GM21717 (cell line): Measurements from ENCODE around the gene BARD1.
"Not testable (repeated sequence)": the region's sequence is repeated elsewhere in the genome, so short reads cannot be mapped to it uniquely, and the experiment has no call there.

Experiments
- ATAC-seq: cut with Tn5 transposase; IDR thresholded peaks from one replicate; pipeline ENCODE4 v1.9.1; 2021; ENCODE audit warnings: mild to moderate bottlenecking, moderate library complexity; ENCODE audit not compliant: unreplicated experiment

BARD1 gene

DNA sequence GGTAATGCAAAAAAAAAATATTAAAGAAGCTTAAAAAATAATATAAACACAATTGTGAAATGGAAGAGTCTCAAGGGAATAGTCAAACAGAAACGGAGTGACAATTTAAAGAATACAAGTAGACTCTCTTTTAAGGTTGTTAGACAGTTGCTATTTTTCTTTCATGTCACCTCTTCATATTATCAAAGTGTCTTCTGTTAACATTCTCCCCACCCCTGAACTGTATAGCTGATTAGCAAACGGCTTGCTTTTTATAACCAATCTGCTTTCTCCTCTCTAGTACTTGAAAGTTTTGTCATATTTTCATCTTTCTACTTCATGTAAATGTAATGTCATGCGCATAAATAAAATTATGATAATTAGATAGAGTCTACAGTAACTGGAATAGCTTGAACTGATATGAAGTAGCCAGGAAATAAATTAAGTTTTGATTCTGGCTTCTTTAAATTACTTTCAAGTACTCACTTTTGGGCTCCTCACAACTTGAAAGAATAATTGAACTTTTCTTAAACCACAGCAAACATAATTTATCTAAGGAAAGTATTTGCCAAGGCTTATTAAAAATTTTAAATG lies 37.0 kb downstream of the BARD1 start:
- no peak for ATAC-seq

DNA sequence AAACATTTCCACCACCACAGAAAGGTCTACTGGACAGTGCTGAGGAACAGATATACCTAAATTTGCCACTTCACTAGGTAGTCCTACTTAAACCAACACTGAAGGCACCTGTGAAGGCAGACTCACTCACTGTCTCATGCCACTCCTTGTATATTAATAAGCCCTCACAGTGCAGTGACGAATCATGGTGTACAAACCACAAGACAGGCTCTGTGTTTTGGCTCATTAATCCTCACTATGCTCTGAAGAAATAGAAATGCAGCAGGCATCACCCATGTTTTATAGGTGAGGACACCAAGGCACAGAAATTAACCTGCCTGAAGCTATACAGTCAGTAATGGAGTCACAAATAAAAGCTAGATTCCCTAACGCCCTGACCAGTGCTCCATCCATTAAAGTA lies 44.3 kb downstream of the BARD1 start:
- ATAC-seq: no peak

DNA sequence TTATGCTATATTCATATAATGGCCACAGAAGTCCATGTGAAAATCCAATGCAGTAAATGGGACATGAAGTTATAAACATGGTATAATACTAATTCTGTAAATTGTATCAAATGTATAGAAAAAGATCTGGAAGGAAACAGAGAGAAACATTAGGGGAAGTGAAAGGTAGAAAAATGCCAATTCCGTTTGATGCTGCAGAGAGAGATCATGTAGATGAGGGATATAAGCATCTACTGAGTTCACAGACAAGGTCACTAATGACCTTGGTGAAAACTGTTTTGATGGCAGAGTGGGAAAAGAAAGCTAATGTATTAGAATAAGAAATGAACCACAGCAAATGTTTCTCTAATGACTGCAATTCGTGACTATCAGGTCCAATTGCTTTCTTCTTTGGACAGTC lies 56.0 kb downstream of the BARD1 start:
- ATAC-seq: no peak

DNA sequence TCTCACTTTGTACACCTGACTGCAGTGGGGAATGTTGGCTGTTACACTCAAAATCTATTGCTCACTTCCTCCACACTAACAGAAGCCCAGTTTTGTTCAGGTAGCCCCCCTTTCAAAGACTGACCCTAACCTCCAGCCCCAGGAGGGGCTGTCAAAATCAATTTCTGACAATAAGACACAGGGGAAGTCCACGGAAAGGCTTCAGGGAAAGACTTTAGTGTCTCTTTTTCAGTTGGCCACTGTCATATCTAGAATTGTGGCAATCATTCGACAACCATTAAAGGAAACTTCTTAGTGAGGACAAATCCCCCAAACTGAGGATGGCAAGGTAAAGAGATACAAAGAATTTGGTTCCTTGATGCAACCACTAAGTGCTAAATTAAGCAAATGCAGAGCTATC lies 59.0 kb downstream of the BARD1 start:
- ATAC-seq: no peak

DNA sequence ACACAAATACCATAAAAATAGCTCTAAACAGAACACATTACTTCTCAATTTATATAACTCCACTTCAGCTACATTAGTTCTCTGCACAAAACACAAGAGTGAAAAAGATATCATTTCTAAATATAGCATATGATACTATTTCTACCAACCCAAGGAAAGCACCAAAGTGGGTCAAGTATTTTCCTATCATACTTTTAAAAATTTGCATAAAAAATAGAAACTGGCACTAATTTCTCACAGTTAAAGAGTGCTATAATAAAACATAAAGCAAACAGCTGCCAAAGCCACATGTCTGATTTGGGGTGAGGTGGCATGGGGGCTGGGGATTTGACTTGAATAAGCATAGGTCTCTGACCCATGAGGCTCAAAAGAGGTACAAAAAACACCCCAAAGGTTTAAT lies 61.5 kb downstream of the BARD1 start:
- ATAC-seq: peak; percentile 56

DNA sequence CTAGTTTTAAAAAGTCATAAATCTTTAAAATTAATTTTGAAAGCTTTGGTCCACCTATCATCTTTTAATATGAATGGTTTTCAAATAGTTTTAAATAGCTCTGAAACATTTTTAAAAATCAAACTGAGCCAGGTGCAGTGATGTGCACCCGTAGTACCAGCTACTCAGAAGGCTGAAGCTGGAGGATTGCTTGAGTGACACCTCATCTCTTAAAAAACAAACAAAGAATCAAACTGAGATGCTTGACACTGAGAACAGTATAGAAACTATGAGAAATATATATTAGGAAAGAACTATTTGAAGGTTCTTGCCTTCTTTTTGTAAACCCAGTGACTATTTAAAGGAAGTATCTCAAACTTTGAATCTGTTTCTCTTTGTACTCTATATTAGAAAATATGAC lies 67.4 kb downstream of the BARD1 start:
- ATAC-seq: no peak

DNA sequence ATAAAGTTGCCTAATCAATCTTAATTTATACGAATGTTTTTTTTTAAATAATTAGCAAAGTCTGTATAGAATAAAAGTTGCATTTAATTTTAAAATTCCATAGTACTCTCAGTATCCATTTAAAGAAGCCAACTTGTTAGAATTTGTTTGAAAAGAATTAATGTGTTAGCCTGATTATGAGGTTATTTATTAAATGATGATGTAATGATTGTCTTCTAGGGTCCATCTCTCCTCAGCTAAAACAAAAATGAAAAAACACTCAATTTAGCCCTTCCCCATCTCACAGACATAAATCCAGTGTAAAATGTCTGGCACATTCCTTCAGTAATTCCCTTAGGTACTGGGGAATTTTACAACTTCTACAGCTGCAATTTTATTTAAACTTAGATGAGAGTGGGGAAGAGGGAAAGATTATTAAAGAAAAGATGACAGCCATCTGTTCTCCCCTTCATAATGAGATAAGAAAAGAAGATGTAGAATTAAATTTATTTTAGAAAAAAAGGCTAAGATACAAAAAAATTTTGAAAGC lies 68.6 kb downstream of the BARD1 start:
- no peak for ATAC-seq

DNA sequence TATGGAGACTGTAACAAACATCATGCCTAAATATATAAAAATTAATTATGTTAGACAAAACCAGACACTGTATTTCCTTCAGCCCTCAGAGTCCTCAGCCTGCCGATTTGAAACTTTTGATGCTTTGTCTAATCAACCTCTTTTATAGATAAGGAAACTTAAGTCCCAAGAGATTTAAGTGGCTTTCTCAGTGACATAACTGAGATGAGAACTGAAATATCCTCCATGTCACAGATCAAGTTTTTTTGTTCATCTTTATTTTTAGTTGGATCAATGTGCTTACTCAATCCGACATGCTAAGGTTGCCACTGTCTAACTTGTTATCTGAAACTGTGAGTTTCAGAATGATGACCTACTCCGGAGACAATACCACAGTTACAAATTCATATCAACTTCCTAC lies 72.3 kb downstream of the BARD1 start:
- ATAC-seq: peak; percentile 99

DNA sequence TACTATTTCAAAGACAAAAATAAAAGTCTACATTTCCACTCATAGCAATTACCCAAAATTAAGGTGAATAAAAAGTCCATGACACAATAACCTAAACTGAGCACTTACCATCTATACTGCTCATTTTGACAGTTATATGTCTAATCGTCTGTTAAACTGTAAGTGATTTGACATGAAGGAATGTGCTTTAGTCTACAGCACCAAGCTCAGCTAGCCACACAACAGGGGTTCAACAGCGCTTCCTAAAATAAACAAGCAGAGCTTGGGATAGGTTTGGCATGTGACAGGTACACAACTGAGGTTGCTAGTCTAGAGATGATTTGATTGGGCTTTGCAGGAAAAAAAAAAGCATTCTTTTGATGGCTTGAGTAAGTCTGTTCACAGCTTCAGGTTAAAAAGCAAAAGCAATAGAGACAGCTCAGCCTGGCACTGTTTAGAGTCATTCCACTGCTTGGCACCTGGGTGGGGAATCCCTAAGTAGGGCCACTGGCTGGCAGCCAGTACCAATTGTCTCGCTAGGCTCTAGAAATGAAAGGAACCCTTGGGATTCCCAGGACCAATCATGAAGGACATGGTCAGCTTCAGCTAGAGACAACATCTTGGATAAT lies 78.6 kb downstream of the BARD1 start:
- ATAC-seq: no peak

DNA sequence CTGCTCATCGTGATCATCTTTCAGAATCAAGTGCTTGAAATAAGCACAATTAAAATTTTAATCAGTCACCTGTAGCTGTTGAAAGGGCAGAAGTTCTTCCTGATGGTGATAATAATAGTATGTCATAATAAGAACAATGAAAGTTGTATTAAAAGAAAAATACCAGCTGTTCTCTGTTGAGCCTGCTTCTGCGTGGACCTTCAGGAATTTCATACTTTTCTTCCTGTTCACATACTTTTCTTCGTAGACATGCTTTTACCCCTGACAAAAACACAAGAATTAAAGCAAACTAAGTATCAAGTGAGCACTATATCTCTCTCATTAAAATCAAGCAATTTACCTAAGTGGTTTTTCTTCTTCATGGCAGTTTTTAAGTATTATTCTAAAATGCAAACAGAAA lies 79.2 kb downstream of the BARD1 start:
- no peak for ATAC-seq

DNA sequence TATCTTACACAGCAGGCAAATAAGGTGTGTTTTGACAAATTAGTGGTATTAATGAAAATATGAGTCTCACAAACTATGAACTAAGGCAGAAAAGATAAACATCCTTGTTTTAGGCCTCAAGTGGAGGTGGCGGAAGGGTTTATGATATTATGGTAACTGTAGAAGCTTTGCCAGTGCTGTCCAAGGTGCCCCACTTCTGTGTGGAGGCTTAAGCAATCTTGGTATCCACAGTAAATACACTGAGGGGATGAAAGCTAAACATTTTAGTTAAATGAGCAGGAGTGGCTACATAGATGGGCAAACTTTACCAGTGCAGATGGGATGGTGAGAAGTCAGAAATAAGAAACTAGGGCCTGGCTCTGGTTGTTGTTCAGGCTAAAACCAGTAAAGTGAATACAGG lies 84.7 kb downstream of the BARD1 start:
- no peak for ATAC-seq

DNA sequence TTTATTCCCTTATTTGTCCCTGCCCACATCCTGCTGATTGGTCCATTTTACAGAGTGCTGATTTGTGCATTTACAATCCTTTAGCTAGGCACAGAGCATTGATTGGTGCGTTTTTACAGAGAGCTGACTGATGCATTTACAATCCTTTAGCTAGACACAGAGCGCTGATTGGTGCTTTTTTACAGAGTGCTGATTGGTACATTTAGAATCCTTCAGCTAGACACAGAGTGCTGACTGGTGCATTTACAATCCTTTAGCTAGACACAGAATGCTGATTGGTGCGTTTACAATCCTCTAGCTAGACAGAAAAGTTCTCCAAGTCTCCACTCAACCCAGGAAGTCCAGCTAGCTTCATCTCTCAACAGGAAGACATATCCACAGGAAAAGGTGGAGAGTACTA lies 91.6 kb downstream of the BARD1 start:
- ATAC-seq: not testable (repeated sequence)

DNA sequence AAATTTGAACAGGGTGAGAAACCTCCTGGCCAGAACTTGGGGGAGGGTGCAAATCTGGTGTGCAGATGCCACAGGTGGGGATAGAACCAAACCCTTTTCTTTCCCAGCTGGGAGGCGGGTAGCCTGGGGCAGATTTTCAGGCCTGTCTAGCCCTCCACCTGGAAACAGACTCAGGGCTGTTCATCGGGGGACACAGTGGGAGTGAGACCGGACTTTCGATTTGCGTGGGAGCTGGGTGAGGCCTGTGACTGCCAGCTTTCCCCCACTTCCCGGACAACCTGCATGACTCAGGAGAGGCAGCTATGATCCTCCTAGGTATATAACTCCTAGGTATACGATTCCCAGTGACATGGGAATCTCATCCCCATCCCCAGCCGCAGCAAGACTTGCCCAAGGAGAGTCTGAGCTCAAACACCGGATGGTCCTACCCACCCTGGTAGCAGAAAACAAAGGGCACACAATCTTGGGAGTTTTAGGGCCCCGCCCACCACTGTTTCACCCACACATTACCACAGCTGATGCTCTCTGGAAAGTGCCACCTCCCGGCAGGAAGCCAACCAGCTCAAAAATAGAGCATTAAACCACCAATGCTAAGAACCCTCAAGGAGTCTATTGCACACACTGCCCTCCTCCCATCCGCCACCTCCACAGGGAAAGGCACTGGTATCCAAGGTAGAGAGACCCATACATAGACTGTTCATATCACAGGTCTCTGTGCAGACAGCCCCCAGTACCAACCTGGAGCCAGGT lies 92.5 kb downstream of the BARD1 start:
- no peak for ATAC-seq

DNA sequence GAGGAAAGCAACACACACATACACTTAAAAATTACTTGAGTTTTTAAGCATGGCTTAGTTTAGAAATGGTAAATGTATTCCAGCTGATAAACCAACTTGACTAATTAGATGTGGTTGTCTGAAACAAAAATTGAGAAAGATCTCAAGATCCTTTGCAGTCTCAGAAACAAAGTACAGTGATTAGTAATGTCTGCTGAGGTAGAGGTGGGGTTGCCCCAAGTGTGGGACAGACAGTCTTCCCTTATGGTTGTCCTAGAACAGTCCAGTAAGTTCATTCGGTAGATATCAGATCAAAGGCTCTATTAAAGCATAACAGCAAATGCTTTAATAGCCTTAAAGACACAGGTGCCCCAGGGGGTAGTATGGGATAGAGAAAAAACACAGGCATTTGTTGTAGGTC lies 94.5 kb downstream of the BARD1 start:
- no peak for ATAC-seq

DNA sequence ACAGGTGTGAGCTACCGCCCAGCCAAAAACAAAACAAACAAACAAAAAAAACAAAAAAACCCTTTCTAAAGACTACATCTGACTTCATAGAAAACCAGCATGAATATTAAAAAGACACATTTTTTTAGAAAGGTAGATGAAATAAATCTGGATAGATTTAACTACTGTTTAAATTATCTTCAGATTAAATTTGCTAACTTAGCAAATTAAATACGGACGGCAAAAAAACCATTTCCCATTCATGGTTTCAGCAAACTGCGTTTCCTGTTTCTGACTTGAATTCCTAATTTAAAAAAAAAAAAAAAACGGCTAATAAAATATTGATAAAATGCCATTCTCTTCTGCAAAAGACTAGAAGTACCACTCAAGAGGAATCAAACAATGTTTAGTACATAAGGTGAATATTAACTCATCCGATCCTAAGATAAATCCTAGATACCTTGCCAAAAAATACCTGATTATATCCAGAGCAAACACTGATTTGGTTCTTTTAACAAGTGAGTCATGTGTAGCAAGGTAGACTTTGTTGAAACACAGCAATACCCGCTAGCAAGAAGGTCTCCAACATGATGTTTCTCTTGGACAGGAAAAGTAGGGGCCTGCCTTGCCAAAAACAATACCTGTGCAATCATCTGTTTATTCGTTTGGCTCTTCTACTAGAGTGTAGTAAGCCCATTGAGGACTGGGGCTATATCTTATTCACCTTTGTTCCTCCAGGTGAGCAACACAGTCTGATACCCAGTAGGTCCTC lies 96.2 kb downstream of the BARD1 start:
- ATAC-seq: no peak

DNA sequence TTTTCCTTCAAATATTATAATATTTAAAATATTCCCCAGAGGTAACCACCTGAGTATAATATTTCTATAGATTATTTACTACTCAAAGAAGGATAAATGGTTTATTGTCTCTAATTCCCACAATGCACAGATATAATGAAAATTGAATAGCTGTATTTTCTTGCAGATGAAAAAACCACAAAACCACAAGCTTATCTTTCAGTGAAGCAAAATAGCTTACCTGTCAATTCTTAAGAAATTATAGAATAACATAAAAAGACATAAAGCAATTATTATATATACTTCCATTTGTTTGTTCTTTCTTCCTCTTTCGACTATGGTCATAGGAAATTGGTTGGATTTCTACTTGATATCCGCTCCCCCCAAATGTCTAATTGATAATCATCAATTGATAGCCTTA lies 98.8 kb downstream of the BARD1 start:
- no peak for ATAC-seq

DNA sequence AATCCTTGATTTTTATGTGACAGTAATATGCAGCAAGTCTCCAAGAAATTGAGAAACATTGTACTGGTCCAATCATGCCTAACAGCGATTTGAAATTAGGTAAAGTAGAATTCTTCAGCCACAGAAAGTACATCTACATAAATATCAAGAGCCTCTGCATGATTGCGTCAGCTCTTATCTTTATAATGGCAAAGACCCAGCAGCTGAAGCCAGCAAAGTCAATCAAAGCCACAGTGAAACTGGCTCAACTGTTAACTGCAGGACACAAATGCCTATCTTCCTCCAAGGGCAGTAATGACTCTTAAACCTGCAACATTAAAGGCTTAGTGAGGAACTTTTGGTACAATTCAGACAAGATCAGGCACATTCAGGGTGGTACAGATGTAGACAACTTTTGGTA lies 102.5 kb downstream of the BARD1 start:
- no peak for ATAC-seq

DNA sequence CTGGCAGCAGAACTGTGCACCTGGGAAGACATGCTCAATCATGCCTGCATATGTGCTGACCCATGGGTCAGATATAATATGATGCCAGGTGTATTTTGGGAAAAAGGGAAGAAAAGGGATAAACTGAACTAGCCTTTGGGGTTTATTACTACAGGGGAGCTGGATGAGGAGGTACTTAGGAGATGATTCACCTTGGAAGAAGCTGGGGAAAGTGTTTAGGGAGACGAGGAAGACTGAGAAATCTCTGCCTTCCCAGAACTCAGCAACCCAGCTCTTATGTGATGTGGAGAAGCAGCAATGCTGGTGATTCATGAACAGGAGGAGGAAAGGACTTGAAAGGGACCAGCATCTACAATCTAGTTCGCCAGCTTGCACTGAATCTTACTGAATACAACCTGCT lies 110.2 kb downstream of the BARD1 start:
- no peak for ATAC-seq

DNA sequence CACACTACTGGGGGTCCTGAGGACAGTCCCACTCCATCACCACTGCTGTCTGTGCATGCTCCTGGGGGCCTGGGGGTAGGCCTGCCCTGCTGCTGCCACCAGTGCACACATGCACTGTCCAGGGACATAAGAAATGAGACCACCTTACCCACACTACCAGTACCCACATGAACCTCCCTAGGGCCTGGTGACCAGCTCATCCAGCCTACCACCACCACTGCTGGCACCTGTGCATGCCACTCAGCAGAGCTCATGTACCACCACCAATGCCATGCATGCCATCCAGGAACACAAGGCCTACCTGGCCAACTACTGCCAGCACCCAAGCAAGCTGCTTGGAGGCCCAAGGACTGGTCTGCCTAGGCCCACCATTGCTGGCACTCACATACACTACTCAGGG lies 112.8 kb downstream of the BARD1 start:
- ATAC-seq: no peak

DNA sequence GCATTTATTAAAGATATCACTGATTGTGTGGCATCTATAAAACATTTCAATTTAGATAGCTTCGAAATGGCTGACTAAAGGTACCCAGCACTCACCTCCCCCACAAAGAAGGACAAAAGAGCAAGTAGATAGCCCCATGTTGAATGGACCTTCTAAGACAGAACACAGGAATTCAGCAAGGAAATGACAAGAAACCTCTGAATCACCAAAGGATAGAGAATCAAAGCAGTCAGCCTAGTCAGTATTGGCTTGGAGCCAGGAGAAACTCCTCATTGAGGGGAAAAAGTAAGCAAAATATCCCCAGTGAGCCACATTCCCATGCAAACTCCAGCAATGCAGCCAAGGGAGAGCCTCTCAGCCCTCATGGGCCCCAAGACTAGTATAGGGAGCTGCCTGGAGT lies 113.7 kb downstream of the BARD1 start:
- ATAC-seq: no peak

DNA sequence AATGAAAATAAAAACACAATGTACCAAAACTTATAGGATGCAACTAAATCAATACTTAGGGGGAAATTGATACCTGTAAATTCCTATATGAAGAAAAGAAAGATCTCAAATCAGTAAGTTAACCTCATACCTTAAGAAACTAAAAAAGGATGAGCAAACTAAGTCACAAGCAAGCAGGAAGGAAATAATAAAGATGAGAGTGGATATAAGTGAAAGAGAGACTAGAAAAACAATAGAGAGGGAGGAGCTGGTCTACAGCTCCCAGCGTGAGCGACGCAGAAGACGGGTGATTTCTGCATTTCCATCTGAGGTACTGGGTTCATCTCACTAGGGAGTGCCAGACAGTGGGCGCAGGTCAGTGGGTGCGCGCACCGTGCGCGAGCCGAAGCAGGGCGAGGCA lies 125.9 kb downstream of the BARD1 start:
- ATAC-seq: peak; percentile 89

DNA sequence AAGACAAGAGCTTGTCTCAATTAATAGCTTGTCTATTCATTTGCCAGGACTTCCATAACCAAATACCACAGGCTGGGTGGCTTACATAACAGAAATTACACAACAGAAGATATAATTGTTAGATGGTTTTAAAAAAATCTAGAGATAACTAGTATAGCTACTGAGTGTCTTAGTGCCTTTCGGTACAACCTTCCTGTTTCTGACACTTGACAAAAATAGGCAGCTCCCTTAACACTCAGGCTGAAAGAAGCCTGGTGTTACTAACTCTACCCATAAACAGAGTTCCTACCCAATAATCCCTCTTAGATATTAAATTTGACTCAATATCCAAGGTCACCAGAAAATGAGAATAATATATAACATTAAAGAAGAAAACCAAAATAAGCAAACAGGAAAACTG lies 129.7 kb downstream of the BARD1 start:
- peak; percentile 50 for ATAC-seq
